Midbrain (tissue), 1 donor: ENCODE data around the gene MDM4.
A peak's percentile ranks its signal among the peaks of the same experiment; 100 is the strongest.
"Not testable (repeated sequence)": the region's sequence is repeated elsewhere in the genome, so short reads cannot be mapped to it uniquely, and the experiment has no call there.

ENCODE experiments used
- DNase-seq: peaks from one replicate; lab custom pipeline; 2025; lab: John Stamatoyannopoulos, UW

Gene MDM4

DNA sequence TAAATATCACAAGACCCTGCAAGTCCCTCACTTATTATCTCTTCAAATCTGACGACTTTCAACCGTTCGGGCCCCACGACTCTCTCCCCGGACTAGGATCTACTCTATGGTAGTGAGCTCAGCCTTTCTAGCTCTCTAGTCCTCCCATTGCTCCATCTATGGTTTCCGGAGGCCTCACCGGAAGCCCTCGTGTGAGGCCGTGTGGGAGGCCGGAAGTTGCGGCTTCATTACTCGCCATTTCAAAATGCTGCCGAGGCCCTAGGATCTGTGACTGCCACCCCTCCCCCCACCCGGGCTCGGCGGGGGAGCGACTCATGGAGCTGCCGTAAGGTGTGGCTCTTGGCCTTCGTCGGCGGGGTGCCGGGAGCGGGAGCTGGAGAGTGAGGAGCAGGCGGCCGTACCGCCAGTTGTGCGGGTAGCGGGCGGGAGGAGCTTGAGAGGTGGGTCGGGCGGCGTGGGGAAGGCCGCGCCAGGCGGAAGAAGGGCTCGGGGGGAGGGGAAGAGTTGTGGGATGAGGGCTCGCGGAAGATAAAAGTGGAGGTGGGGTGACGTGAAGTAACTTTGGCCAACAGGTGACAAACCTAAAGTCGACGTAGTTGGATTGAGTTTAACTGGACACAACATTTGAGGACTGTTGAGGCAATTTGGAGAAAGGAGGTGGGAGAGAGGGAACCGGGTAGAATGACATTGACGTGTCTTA is at the start of gene MDM4:
TSS of gene MDM4 (plus strand) at position 227 of the 700 bp plus-strand sequence. CDS start 9,113 bp downstream, outside the sequence.
- peak; percentile 94 for DNase-seq

DNA sequence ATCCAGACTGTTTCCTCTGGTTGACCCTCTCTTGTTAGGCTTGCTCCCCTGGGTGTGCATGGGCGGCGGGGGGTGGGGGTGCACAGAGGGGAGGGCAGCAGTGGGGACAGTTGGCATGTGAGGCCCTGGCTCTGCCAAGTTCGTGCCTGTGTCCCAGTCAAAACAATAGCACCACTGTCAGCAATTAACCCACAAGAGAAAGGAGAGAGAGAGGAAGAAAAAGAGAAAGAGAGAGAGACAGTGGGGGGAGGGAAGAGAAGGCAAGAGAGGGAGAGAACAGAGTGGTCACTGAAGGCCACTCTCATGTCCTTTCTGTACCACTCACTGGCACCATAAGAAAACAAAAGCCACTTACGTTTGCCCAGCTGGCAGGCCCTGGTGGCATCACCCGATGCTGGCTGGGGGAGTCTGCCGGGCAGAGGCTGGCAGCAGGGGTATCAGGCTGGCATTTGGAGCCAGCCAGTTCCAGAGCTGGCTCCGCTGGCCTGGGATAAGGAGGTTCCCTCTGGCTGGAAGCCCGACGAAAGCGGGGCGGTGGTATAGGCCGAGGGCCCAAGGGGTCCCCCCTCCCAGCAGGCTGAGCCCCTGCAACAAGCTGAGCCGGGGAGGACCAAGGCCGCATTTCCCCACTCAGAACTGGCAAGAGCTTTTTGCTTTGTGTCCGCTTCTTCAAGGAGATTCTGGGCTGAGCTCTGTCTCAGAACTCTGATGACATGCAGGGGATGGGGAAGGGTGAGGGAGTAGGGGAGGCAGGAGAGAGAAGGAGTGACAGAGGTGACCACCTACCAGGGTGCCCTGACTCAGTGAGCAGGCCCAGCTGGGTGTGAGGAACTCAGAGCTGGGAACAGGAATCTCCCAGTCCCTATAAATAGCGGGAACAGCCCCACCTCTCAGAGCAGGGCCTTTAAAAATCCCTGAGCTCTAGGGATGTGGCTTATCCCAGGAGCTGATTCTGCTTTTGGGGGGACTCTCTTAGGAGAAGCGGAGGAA is 49.5 kb upstream of the MDM4 start:
- DNase-seq: peak; percentile 88

GRCh38 chr1:204468206-204468605 is 48.0 kb upstream of the MDM4 start:
- DNase-seq: peak; percentile 56

GRCh38 chr1:204468766-204469302 is 47.4 kb upstream of the MDM4 start:
- no peak for DNase-seq

DNA sequence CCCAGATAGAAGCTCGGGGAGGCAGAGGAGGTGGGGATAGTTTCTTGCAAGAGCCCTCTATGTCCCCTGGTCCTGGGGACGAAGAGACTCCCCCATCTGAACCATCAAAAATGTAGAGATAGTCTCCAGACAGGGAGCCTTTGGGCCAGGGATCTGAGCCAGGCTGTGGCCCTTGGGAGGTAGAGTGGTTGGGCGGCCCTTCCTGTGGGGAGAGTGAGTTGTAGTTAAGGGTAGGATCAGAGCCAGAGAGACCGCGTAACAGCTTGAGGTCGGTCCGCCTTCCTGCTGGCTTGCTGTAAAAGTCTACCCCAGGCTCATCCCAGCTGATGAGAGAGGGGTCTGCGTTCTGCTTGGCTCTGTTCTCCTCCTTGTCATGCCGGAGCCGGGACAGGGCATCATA is 46.9 kb upstream of the MDM4 start:
- no peak for DNase-seq

DNA sequence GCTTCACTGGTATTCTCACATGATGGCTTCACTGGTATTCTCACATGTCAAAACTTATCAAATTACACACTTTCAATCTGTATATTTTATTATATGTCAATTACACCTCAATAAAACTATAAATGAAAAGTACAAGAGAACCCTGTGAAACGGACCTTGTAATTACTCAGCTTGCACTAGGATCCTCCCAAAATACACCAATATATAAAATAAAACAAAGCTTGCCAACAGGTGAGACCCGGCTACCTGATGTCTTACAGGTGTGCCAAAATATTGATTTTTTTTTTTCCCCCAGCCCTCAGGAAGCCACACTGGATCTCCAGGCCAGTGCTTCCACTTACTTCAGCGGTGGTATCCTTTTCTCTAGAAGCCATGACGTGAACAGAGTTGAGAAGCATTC is 44.5 kb upstream of the MDM4 start:
- DNase-seq: no peak

DNA sequence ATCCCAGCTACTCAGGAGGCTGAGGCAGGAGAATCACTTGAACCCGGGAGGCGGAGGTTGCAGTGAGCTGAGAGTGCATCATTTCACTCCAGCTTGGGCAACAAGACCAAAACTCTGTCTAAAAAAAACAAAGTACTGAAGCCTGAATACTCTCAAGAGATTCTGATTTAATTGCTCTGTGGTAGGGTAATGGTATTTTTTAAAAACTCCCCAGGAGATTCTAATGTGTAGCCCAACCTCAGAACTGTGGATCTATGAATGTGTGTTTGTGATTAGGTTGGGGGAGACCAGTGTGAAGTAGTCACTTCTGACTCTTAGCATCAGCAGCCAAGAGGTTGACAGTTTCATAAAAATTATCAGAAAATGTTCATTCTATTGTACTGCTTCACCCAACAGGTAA is 43.5 kb upstream of the MDM4 start:
- DNase-seq: no peak

DNA sequence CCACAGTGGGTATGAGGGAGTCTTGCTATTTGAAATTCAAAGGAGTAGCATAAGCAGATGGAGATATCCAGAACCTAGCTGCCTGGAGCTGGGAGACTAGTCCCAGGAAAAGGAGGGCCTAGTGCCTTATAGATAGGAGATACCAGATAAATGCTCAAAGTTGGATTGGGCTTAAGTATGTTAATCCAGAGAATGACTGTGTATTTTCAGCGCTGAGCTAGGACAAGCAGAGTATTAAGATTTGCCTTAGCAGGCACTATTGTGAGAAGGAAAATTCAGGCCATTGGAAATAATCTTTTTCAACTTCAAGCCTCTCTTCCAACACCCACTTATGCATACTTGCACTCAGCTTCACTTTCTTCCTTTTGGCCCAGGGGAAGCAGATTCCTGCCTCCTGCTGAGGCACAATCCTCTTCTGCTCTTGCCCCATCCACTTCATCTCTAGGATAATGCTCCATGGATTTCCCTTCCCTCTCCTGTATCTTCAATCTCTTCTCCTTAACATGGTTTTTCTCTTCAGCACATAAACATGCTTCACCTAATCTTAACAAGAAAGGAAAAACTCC is 42.7 kb upstream of the MDM4 start:
- DNase-seq: no peak

- no peak for DNase-seq
Observed at GRCh38 chr1:204475656-204476432, 40.4 kb upstream of the MDM4 start.

GRCh38 chr1:204476563-204476962 is 39.6 kb upstream of the MDM4 start:
- DNase-seq: no peak

DNA sequence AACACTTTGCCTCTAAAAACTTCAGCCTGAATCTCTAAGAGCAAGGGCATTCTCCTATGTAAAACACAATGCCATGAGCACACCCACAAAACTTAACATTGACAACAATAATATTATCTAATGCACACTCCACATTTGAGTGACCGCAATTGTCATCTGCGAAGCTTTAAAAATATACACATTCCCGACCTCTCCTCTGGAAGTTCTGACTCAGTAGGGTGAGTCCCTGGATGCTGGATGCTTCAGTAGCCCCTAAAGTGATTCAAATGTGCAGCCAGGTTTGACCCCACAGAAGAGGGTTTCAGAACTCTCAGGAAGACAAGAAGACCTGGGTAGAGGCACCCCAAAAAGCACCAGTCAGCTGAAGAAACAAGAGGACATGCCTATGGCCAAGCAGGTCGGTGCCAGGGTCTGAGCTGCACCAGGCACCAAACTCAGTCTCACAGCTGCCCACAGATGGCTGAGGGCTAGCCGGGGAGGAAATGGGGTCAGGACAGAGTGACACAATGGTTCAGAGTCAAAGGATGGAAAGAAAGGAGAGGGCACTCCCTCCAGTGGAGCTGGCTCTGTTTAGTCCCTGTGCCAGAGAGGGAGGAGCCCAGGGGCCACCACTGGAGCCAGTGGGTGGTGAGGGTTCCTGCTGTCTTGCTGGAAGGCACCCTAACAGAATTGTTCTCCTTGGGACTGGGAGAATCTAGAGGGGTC is 39.0 kb upstream of the MDM4 start:
- DNase-seq: peak; percentile 78

GRCh38 chr1:204478172-204478899 is 37.9 kb upstream of the MDM4 start:
- no peak for DNase-seq

DNA sequence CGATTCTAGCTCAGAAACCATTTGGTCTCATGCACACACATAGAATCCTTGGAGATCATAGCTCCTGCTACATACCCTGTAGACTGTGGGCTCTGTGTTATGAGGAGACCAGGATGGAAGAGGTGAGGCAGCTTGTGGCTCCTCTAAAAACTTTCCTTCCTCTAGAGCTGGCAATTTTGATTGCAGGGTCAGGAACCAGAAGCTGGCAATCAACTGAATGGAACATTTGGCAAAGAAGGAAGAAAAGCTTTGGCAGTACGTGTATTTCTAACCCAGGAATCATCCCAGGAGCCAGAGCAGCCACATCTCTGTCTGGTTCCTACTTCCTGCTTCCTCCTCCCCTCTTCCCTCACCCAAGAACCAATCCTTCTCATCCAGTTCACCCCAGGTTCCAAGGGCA is 37.3 kb upstream of the MDM4 start:
- no peak for DNase-seq

DNA sequence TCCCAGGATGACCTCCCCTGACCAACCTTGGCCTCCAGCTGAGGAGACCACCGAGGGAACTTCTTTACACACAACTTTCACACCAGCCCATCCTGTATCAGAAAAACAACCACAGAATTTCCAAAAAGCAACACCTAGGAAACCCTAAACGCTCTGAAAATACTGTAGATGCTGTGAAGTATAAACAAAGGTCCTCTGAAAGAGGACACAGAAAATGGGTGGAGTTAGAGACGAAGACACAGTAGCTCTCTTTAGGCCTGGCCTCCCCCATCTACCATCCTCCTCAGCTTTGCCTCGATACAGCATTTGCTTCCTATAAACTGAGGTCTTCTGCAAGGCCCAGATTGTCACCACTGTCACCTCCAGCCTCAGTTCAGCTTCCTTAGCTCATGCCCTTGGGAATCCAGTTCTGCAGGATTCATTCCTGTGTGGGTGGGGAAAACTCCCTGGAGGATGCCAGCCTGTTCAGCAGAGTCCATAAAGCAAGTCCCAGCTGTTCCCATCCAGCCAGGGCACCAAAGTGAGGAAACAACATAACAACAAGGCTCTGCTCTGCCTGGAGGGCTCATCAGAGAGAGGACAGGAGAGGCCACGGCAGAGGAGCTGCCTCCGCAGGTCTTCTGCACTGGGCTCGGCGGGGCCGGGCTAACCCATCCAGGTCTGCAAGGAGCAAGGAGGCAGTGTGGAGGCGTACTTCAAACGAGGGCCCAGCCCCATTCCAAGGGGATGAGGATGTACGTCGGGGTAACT is 36.6 kb upstream of the MDM4 start:
- no peak for DNase-seq

DNA sequence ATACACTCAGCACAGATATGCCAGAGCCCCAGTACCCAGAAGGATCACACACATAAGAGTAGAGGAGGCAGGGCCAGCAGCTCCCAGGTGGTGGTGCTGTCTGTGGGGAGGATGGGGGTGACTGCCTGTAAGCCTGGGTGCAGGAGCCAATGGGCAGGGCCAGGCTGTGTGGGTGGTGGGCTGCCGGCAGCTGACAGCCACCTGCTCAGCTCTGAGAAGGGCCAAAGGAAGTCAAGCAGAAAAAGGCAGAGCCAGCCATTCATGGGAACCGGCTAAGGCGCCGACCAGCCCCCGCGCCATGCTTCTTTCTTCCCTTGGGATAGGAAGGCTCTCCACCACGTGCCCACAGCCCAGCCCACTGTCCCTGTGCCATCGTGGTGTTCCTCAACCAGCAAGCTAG is 35.7 kb upstream of the MDM4 start:
- no peak for DNase-seq

DNA sequence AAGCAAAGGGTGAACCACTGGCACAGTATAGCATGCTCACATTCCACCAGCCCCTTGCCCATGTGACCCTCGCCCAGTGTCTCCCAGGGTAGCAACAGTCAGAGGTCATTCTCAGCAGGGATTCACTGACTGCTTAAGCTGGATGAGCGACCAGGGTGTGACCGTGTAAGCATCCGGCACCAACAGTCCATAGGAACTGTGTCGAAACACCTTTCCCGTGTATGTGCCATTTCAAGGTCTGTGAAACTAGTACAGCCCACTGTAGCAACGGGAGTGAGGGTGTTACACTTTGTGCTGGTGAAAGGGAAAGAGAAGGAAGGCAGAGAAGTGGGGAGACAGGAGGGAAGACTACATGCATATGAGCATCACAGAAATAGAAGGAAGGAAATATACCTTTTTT is 32.4 kb upstream of the MDM4 start:
- DNase-seq: no peak

- DNase-seq: not testable (repeated sequence)
Observed at GRCh38 chr1:204486513-204487255, 29.5 kb upstream of the MDM4 start.

DNA sequence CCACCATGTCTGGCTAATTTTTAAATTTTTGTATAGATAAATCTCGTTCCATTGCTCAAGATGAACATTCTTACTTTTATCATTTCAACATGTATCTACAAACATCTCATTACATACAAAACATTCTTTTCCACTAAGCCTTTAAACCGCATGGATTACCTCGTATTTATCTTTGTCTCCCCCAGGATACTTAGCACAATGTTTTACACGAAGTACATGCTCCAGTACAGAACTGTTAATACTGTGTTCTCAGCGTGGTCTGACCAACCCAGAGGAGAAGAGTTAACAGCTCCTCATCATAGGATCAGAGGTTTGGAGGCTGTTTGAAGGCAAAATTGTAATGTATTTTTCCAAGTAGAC is 29.0 kb upstream of the MDM4 start:
- DNase-seq: no peak

GRCh38 chr1:204491655-204492054 is 24.6 kb upstream of the MDM4 start:
- DNase-seq: no peak
